HG02884 (cell line): ENCODE measurements around the gene COL6A2.

ENCODE experiments used
- ATAC-seq: cut with Tn5 transposase; IDR thresholded peaks from one replicate; pipeline ENCODE4 v1.9.1; 2021; ENCODE audit warnings: mild to moderate bottlenecking, moderate library complexity; ENCODE audit not compliant: unreplicated experiment

The COL6A2 gene

DNA sequence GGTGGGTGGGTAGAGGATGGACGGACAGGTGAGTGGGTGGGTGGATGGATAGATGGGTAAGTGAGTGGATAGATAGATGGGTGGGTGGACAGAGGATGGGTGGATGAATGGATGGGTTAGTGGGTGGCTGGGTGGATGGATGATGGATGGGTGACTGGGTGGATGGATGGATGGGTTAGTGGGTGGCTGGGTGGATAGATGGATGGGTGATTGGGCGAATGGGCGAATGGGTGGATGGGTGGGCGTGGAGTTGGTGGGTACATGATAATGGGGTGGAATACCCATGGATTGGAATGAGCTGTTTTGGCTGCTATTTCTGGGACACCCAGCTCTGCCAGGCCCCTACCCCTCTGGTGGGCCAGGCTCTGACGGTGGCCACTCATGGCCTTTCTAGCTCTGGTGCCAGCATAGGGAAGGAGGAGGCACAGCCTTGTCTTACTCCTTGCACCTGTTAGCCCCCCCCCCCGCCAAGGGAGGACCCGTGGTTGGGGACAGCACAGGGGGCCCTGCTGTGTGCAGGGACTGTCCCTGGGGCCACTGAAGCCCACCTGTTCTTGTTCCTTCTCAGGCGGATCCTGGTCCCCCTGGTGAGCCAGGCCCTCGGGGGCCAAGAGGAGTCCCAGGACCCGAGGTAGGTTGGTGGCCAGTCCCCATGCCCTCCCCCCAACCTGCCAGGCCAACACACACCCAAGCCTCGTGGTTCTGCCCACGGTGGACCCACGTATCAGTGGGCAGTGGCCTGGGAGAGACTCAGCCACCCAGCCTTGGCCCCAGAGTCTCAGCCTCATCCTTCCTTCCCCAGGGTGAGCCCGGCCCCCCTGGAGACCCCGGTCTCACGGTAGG lies 26.4 kb downstream of the COL6A2 start:
- no peak for ATAC-seq

DNA sequence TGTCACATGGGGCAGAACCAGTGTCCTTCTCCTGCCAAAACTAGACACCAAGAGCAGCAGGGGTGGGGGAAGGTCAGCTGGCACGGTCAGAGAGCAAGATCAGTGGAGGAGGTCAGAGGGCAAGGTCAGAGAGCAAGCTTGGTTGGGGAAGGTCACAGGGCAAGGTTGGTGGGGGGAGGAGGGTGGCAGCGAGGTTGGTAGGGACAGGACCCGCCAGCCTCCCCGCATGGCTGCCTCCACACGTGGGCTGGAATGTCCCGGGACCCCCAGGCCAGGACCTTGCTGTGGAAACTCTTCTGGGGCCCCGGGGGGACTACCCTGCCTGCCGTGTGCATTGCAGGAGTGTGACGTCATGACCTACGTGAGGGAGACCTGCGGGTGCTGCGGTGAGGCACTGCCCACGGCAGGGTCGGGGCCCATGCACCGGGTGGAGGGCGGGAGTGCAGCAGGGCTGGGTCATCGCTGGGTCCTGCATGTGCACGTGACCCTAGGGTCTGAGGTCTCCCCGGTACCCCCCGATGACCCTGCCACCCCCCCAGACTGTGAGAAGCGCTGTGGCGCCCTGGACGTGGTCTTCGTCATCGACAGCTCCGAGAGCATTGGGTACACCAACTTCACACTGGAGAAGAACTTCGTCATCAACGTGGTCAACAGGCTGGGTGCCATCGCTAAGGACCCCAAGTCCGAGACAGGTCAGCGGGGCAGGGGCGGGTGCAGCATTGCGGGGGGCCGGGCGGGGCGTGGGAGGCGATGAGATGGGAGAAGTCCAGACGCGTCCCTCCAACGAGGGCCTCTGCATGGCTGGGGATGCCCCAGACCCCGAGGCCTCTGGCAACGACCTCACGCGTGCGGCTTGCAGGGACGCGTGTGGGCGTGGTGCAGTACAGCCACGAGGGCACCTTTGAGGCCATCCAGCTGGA lies 27.3 kb downstream of the COL6A2 start:
- no peak for ATAC-seq

DNA sequence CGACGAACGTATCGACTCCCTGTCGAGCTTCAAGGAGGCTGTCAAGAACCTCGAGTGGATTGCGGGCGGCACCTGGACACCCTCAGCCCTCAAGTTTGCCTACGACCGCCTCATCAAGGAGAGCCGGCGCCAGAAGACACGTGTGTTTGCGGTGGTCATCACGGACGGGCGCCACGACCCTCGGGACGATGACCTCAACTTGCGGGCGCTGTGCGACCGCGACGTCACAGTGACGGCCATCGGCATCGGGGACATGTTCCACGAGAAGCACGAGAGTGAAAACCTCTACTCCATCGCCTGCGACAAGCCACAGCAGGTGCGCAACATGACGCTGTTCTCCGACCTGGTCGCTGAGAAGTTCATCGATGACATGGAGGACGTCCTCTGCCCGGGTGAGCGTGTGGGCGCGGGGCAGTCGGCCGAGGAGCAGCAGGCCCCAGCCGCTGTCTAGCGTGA lies 28.0 kb downstream of the COL6A2 start:
- ATAC-seq = no peak

DNA sequence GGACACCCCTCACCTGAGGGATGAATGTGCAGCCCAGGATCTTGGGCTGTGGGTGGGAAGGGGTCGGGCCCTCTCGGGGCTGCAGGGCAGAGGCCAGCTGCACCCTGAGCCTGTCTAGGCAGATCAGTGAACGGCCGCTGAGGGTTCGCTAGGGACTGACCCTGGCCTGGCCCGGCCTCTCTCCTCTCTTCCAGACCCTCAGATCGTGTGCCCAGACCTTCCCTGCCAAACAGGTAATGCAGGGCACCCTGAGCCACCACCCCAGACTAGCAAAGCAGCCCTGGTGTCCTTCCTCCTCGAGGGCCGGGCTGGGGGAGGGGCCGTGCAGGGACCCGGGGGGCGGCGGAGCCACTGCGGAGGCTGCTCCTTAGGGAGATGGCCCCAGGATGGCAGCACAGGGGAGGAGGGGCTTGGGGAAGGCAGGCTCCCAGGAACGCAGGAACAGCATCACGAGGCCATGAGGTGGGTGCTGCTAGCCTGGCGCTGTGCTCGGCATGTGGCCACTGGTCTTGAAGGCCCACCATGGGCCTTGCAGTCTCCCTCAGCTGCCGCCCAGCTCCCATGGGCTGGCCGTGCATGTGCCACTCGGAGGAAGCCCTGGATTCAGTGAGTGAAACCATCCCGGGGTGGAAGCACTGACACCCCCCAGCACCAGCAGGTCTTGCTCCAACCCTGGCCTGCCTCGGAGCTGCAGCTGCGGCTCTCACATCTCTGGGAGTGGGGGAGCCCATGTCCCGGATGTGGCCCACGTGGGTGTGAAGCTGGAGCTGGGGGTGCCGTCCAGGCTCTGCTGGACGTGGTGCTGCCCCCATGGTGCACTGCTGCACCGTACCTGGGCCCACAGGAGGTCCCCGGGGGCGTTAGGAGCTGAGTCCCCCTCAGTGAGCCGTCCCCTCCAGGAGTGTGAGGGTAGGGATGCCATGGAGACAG lies 28.7 kb downstream of the COL6A2 start:
- ATAC-seq = no peak

DNA sequence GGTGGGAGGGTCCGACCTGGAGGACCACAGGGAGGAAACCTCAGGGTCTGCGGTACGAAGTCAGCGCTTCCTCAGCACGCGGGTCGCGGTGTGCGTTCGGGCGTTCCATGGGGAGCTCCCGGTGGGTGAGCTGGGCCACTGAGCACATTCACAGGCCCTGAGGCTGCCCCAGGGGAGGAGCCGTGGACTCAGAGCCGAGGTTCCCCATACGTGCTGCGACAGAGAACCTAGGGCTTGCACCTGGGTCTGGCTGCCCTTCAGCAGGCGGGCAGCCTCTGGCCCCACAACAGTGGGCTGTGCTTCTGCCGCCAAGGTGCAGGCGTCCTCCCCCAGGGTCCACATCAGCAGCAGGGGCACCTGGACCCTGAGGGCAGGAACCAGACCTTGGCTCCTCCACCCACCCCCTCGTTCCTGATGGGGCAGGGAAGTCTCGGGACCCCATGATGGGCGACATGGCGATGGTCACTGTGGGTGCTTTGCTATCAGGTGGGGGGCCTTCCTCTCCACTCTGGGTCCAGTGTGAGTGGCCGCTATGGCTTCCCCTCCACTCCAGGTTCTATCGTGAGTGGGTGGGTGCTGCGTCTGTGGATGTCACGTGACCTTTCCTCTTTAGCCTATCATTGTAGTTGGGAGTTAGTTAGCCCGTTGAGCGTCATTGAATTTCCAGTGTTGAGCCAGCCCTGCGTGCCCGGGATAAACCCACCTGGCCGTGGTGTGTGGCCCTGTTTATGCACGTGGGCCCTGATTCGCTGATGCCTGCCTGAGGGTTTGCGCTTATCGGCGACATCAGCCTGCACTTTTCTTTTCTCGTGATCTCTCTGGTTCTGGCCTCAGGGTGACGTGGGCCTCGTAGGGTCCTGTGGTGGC lies 29.6 kb downstream of the COL6A2 start:
- no peak for ATAC-seq

DNA sequence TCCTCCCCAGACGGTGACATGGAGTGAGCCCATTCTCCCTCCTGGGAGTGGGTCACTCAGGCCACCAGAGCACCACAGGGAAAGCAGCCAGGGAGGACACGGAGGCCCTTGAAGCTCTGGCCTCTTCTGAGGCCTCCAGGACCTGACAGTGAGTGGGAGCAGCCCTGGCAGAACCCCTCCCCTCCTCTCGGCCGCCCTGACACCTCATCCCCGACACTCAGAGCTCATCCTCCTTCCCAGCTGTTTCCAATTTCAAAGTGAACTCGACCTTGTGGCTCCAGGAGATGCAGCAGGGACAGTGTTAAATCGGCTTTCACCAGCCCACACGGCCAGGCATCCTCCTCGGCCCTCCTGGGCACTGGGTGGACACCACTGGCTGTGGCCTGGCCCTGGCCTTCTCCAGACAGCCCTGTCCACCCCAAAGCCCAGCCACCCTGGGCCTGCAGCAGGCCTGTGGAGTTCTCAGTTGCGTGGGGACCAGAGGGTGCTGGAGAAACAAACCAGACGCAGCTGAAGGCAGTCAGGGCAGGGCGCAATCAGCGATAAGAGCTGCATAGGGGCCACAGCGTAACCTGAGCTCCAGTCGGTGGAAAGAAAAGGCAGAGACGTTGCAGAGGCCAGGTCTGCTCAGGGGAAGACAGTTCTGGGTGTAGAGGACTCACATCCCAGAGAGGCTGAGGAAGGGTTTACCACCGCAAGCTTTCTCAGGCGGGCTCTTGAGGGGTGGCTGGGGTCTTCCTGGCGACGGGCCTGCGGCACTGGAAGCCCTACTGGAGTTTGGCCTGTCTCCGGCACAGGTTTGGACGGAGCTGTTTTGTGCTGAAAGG lies 30.4 kb downstream of the COL6A2 start:
- ATAC-seq = no peak

DNA sequence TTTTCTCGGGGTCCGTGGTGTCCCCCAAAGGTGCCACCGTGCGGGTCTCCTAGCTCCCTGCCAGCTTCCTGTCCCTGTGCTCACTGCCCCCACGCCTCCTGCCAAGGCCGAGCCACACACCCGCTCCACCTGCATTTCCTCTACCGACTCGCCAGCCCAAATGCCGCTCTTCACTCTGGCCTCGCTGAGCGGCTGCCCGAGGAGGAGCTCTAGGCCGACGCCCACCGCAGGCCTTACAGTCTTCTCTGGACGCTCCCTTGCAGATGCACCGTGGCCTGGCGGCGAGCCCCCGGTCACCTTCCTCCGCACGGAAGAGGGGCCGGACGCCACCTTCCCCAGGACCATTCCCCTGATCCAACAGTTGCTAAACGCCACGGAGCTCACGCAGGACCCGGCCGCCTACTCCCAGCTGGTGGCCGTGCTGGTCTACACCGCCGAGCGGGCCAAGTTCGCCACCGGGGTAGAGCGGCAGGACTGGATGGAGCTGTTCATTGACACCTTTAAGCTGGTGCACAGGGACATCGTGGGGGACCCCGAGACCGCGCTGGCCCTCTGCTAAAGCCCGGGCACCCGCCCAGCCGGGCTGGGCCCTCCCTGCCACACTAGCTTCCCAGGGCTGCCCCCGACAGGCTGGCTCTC lies 31.1 kb downstream of the COL6A2 start:
- no peak for ATAC-seq

DNA sequence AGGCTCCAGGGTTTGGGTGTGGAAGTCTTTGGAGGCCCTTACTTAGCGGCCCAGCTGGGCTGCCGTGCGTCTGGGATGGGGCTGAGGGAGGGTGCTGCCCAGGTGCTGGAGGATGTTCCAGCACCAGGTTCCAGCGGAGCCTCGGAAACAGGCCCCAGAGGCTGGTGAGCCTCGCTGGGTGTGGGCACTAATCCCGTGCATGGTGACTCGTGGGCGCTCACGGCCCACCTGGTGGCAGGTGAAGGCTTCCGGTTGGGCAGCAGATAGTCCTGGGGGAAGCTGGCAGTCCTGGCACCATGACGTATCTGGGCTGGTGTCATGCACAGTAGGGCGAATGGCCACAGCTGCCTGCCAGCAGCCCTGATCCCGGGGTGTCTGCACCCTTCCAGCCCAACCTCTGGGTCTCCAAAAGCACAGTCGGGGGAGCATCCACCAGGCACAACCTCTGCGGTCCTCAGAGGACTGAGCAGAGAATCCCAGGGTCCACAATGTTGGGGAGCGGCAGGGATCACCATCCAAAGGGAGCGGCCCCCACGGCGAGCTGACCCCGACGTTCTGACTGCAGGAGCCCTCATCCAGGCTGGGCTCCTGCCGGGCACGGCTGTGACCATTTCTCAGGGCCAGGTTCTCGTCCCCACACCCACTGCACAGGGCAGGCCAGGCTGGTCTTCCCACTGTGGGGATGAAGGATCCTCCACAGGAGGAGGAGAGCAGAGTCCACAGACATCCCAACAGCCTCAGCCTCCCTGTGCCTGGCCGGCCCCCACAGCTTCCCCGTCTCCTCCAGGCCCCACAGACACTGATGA lies 32.1 kb downstream of the COL6A2 start:
- ATAC-seq = no peak

DNA sequence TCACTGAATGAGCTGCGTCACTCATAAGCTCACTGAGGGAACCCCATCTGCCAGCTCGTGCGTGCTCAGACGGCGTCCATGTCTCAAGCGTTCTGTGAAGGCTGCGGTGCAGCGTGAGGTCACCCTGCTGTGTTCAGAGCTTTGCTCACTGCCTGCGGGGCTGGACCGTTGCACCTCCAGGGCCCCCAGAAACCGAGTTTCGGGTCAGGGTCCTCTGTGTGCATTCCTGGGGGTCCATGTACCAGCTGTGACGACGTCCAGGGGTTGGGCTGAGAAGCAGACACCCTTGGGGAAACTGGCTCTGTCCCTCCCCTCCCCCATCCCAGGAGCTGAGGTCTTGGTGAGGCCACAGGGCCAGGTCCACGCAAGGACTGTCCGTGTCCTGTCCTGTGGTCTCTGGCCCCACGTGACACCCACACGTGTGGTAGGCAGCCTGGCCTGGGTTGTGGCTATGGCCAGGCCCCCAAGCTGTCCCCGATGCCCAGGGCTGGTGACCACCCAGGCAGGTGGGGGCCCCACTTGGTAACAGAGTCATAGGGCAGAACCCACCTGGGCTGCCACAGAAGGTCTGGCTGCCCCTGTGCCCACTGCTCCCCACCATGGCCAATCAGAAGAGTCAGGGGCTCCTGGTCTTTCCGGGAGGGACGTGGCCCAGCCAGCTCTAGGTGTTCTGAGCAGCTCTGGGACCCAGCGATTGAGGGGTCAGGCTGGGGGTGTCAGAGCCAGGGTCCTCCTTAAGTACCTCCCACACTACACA lies 33.1 kb downstream of the COL6A2 start:
- no peak for ATAC-seq

DNA sequence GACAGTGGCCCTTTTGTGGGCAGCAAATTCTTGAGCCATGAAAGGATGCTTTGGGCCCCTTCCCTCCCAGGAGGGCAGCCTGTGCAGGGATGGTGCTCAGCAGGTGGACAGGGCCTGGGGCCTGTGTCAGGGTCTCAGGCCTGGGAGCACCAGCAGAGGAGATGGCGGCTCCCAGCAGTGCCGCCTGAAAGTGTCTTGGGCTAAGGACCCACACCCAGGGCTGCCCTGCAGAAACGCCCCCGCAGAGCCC lies 33.6 kb downstream of the COL6A2 start:
- no peak for ATAC-seq

DNA sequence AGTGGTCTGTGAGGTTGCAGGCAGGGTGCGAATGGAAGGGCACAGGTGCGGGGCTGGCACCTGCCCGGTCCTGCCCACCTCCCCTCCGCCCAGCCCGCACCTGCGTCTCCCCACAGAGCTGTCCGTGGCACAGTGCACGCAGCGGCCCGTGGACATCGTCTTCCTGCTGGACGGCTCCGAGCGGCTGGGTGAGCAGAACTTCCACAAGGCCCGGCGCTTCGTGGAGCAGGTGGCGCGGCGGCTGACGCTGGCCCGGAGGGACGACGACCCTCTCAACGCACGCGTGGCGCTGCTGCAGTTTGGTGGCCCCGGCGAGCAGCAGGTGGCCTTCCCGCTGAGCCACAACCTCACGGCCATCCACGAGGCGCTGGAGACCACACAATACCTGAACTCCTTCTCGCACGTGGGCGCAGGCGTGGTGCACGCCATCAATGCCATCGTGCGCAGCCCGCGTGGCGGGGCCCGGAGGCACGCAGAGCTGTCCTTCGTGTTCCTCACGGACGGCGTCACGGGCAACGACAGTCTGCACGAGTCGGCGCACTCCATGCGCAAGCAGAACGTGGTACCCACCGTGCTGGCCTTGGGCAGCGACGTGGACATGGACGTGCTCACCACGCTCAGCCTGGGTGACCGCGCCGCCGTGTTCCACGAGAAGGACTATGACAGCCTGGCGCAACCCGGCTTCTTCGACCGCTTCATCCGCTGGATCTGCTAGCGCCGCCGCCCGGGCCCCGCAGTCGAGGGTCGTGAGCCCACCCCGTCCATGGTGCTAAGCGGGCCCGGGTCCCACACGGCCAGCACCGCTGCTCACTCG lies 34.1 kb downstream of the COL6A2 start:
- ATAC-seq = no peak

DNA sequence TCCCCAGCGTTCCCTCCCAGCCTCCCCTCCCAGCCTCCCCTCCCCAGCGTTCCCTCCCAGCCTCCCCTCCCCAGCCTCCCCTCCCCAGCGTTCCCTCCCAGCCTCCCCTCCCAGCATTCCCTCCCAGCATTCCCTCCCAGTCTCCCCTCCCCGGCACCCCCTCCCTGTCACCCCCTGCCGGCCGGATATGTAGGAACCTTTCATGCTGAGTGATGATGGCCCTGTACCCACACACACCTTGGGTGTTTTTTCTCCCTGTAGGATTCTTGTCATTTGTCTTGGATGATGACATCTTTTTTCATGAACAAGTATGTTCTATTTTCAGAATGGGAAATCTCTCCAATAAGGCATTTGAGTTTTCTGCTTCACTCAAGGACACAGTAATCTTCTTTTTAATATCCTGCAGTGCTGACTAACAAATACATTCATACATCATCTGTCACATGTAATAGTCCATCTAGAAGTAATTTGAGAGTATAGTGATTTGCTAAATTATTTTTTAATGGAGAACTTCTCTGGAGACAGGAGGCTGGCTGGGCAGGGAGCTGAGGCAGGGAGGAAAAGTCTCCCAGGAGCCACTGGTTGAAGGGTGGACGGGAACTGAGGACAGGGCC lies 38.0 kb downstream of the COL6A2 start:
- ATAC-seq = no peak

DNA sequence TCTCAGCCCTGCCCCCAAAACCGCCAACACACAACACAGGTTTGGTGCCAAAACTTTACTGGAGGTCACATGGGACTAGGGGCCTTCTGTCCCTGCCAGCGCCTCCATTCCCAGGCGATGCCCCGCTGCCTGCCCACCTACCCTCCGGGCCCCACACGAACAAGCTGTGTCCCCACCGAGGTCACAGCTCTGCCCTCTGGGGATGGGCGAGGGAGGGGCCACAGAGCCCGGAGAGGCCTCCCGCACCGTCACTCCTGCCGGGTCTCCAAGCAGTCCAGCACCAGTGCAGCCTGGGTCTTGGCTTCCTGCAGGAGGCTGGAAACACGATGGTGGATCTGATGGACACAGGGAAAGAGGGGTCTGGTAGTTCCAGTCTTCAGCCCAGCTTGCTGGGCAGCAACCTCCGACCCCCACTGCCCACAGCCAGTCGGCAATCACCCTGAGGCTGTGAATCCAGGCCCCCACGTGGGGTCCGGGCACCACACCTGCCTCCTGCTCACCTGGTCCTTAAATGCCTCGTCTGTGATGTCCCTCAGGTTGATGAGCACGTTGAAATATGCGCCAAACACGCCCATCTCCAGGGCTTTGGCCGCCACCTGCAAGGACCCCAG lies 38.9 kb downstream of the COL6A2 start:
- ATAC-seq = no peak

DNA sequence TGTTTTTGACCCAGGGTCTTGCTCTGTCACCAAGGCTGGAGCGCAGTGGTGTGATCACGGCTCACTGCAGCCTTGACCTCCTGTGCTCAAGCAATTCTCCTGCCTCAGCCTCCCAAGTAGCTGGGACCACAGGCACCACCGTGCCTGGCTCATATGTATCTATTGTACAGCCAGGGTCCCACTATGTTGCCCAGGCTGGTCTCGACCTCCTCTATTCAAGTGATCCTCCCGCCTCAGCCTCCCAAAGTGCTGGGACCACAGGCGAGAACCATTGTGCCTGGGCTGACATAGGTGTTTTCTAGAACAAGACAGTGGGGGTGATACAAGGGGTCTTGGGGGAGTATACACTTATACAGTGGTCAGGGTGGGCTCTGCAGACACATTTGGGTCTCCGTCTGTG lies 40.0 kb downstream of the COL6A2 start:
- no peak for ATAC-seq

DNA sequence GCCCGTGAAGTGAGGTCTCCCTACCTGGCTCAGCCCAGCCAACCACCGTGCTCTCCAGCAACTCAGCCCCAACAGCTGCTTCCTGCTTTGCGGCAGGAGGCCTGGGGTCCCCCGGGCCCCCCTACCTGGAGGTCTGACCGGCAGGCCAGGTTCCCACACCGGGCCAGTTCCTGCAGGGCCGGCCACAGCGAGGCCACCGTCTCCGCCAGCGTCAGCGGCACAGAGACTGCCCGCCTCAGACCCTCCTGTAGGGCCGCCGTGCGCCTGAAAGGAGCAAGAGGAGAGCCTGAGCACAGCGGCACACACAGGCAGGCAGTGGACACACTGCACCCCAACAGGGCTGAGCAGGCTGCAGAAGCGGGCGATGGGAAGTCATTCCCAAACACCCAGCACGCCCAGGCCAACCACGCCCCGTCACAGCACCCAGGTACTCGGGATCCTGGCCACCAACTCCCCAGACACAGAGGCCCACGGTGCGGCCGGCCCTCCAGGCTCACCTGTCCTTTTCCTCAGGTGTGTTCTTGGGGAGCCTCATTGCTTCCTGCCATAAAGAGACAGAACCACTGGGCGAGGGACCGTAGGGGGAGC lies 40.6 kb downstream of the COL6A2 start:
- no peak for ATAC-seq
